WERI-Rb-1 (cell line): ENCODE measurements around the gene RLBP1.
"Not testable (repeated sequence)": the region's sequence is repeated elsewhere in the genome, so short reads cannot be mapped to it uniquely, and the experiment has no call there.

Experiments used
- DNase-seq: peaks from one replicate; pipeline ENCODE4 v3.0.0-alpha.2; 2020
- H3K27ac ChIP-seq: fragments of 250-450 bp; sonication (Bioruptor Pico); 2 replicates; pipeline ENCODE4 v1.5.1; 2020; ENCODE audit warnings: mild to moderate bottlenecking, moderate library complexity
- H3K27me3 ChIP-seq: fragments of 250-450 bp; sonication (Bioruptor Pico); 2 replicates; pipeline ENCODE4 v1.5.1; 2021; ENCODE audit warnings: mild to moderate bottlenecking, low read depth, moderate library complexity; ENCODE audit not compliant: insufficient read depth, severe bottlenecking
- H3K36me3 ChIP-seq: fragments of 250-450 bp; sonication (Bioruptor Pico); 2 replicates; pipeline ENCODE4 v1.5.1; 2020; ENCODE audit warnings: mild to moderate bottlenecking, moderate library complexity
- H3K4me3 ChIP-seq: 2 replicates; pipeline ENCODE4 v1.5.1; 2011; ENCODE audit warnings: low read depth, mild to moderate bottlenecking, control low read depth, low read length
- H3K9me3 ChIP-seq: fragments of 250-450 bp; sonication (Bioruptor Pico); 2 replicates; pipeline ENCODE4 v1.5.1; 2021; ENCODE audit warnings: mild to moderate bottlenecking, moderate library complexity; ENCODE audit not compliant: severe bottlenecking
- TF ChIP-seq, protein P1 (sequence below): IDR thresholded peaks from 2 replicates; pipeline ENCODE4 v1.5.1; 2011; ENCODE audit warnings: low read depth, mild to moderate bottlenecking, control low read depth, inconsistent platforms, low read length

RLBP1 gene

DNA sequence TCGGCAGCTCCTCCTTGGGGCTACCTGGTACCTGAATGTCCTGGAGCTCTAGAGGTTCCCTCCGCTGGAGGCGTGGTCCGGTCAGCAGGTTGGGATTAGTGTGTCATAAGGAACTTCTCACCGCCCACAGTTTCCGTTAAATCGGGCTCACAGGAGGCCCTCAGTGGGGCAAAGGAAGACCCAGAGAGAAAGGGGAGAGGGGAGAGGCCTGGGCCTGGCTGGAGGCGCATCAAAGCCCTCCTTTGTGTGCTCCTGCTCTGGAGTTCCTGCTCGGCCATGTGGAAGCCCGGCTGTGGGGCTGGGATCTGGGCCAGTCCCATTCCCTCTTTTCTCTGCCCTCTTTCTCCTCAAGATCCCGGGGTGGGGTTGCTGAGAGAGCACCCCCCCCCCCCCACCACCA lies at the start of gene RLBP1:
RLBP1 (minus strand) TSS at position 37 of the 400 bp plus-strand sequence. CDS start 2,604 bp downstream, outside the sequence.
- TF ChIP-seq, protein P1, sequence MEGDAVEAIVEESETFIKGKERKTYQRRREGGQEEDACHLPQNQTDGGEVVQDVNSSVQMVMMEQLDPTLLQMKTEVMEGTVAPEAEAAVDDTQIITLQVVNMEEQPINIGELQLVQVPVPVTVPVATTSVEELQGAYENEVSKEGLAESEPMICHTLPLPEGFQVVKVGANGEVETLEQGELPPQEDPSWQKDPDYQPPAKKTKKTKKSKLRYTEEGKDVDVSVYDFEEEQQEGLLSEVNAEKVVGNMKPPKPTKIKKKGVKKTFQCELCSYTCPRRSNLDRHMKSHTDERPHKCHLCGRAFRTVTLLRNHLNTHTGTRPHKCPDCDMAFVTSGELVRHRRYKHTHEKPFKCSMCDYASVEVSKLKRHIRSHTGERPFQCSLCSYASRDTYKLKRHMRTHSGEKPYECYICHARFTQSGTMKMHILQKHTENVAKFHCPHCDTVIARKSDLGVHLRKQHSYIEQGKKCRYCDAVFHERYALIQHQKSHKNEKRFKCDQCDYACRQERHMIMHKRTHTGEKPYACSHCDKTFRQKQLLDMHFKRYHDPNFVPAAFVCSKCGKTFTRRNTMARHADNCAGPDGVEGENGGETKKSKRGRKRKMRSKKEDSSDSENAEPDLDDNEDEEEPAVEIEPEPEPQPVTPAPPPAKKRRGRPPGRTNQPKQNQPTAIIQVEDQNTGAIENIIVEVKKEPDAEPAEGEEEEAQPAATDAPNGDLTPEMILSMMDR = no peak
- Histone ChIP-seq H3K4me3 (no peak within 1 kb of the TSS), H3K36me3 (no peaks in the 10 kb centered on the region), H3K27me3 (no peaks in the 10 kb centered on the region), H3K9me3 (no peaks in the 10 kb centered on the region), H3K27ac (no peak within 1 kb of the TSS)
- no peak for DNase-seq

DNA sequence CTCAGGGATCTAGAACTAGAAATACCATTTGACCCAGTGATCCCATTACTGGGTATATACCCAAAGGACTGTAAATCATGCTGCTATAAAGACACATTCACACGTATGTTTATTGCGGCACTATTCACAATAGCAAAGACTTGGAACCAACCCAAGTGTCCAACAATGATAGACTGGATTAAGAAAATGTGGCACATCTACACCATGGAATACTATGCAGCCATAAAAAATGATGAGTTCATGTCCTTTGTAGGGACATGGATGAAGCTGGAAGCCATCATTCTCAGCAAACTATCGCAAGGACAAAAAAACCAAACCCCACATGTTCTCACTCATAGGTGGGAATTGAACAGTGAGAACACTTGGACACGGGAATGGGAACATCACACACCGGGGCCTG lies 28.8 kb upstream of the RLBP1 start:
- H3K36me3 ChIP-seq = peaks cover 65% of the 10 kb centered on the region
- H3K4me3 ChIP-seq, H3K9me3 ChIP-seq, H3K27ac ChIP-seq, DNase-seq, H3K27me3 ChIP-seq: not testable (repeated sequence)

DNA sequence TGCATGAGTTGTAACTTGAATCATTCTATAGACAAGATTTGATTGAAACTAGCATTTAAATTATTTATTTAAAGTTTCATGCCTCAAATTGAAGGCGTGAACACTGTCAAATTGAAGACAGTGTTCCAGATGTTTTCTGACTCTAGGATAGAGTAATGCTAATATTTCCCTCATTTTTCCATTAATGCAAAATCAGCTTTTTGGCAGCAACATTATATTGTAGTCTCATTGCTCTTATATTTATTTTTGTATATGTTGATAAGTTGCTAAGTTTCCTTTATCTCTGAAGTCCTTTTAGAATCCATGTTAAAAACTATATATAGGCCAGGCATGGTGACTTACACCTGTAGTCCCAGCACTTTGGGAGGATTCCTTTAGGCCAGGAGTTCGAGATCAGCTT lies 27.2 kb upstream of the RLBP1 start:
- peaks cover 53% of the 10 kb centered on the region for H3K36me3 ChIP-seq

DNA sequence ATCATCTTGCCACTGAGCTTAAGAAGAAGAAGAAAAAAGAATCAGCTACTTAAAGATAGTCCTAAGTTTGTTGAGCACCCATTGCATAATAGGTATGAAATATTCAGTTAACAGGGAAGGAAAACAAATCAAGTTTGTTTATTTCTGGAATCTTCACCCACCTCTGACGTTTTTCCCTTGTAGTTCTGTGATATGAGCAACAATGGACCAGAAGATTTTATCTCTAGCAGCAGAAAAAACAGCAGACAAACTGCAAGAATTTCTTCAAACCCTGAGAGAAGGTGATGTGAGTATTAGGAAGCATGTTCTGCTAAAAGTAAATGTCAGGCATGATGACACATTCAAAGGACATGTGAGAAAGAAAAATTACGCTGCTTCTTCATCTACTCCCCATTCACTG lies 26.1 kb upstream of the RLBP1 start:
- H3K27ac ChIP-seq = no peak overlapping the region
- peaks cover 53% of the 10 kb centered on the region for H3K36me3 ChIP-seq
- TF ChIP-seq, protein P1 = no peak
- H3K9me3 ChIP-seq = peaks cover 3% of the 10 kb centered on the region
- DNase-seq = no peak
- H3K27me3 ChIP-seq = no peaks in the 10 kb centered on the region
- no peak overlapping the region for H3K4me3 ChIP-seq

More for the DNA sequence above, 27.2 kb upstream of the RLBP1 start:
- no peaks in the 10 kb centered on the region for H3K27me3 ChIP-seq
- no peak overlapping the region for H3K4me3 ChIP-seq
- H3K9me3 ChIP-seq = peaks cover 3% of the 10 kb centered on the region
- TF ChIP-seq, protein P1 = no peak
- DNase-seq = no peak
- no peak overlapping the region for H3K27ac ChIP-seq

DNA sequence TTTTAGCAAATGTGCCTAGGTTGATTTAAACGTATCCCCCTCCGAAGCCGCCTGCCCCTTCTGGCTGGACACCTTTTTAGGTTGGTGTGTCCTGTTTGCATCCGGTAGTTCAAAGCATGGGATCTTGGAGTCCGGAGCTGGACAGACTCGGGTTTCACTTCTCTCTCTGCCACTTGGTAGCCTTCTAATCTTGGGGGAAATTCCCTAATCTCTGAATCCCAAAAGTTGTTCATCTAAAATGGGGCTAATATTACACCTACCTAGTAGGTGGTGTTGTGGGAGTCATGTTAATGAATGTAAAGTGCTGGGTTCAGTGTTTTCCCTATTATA lies 23.2 kb upstream of the RLBP1 start:
- H3K9me3 ChIP-seq = no peaks in the 10 kb centered on the region
- peaks cover 36% of the 10 kb centered on the region for H3K36me3 ChIP-seq
- peak overlapping the region; percentile 82 for H3K27ac ChIP-seq
- DNase-seq = no peak
- H3K4me3 ChIP-seq = peak overlapping the region; percentile 93
- TF ChIP-seq, protein P1 = no peak
- no peaks in the 10 kb centered on the region for H3K27me3 ChIP-seq

DNA sequence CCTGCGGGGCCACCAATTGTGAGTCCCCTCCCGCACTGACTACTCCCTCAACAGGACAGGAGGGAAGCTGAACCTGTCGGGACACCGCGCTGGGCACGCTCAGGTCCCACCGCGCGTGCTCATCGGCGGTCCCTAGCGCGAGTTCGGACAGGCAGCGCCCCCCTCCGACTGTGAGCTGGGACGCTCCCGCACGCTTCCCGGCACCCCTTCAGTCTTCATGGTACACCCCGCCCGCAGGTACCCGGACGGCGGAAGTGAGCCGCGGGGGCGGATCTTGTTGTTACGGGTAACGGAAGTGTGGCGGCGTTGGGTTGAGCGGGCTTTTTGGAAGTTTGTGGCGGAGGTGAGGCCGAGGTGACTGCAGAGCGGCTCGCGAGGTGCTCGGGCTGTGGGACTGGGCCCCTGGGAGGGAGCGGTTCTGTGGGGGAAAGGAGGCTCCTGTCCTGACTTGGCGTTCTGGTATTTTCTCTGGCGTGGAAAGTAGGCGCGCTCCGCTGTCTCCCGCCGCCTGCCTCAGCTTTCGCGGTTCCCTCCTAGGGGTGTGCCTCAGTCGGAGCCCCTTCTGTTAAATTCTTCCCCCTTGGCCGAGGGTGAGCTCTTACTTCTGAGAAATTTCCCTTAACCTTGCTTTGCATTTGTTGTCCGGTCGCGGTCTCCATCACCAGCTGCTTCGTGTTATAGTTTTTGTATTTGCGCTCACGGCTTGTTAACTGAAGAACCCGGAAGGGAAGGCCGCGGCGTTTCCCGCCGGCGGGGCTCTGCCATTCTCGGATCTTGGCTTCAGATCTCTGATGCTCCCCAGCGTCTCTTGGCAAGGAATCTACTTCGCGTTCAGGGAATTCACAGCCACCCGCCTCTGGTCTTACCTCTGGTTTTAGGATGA lies 22.6 kb upstream of the RLBP1 start, which contains the start of gene FANCI:
FANCI (plus strand) TSS at position 289 of the 883 bp plus-strand sequence. CDS start 3,669 bp downstream, outside the sequence.
- Histone ChIP-seq H3K4me3 (peak within 1 kb of the TSS; percentile 93), H3K27ac (peak within 1 kb of the TSS; percentile 82), H3K36me3 (peaks cover 30% of the 10 kb centered on the region), H3K27me3 (no peaks in the 10 kb centered on the region), H3K9me3 (no peaks in the 10 kb centered on the region)
- TF ChIP-seq, protein P1 = peak; percentile 70
- DNase-seq = peak; percentile 97
